ENCODE data around the gene RAB22A.

GRCh38 chr20:58321205-58321604 lies 11.7 kb downstream of the RAB22A start:
- TF ChIP-seq CTCF (IDR thresholded peaks at IDR 0.05), result no peak
- TF ChIP-seq POLR2A (IDR thresholded peaks at IDR 0.05), result no peak
